GM18868 (cell line): ENCODE data around the gene AJM1.
"Not testable (repeated sequence)": the region's sequence is repeated elsewhere in the genome, so short reads cannot be mapped to it uniquely, and the experiment has no call there.

Experiments
- ATAC-seq: cut with Tn5 transposase; IDR thresholded peaks from one replicate; pipeline ENCODE4 v1.9.1; 2021; ENCODE audit warnings: mild to moderate bottlenecking, moderate library complexity; ENCODE audit not compliant: unreplicated experiment

AJM1 gene

GRCh38 chr9:136865768-136866103 is 23.5 kb downstream of the AJM1 start:
- no peak for ATAC-seq

DNA sequence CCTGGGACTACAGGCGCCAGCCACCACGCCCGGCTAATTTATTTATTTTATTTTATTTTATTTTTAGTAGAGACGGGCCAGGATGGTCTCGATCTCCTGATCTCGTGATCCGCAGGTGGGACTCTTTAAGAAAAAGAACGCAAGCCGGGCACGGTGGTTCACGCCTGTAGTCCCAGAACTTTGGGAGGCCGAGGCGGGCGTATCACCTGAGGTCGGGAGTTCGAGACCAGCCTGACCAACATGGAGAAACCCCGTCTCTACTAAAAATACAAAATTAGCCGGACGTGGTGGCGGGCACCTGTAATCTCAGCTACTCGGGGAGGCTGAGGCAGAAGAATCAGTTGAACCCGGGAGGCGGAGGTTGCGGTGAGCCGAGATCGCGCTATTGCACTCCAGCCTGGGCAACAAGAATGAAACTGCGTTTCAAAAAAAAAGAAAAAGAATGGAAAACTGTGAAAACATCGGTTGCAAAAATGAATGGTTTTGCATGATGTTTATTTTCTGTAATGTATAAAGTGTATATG is 24.7 kb downstream of the AJM1 start:
- ATAC-seq: not testable (repeated sequence)

- ATAC-seq: no peak
Measured at GRCh38 chr9:136867480-136867879, 25.2 kb downstream of the AJM1 start.

GRCh38 chr9:136867917-136868316 is 25.6 kb downstream of the AJM1 start:
- ATAC-seq: no peak

GRCh38 chr9:136868644-136869043 is 26.4 kb downstream of the AJM1 start:
- no peak for ATAC-seq

- not testable (repeated sequence) for ATAC-seq
Measured at GRCh38 chr9:136869611-136870010, 27.3 kb downstream of the AJM1 start.

DNA sequence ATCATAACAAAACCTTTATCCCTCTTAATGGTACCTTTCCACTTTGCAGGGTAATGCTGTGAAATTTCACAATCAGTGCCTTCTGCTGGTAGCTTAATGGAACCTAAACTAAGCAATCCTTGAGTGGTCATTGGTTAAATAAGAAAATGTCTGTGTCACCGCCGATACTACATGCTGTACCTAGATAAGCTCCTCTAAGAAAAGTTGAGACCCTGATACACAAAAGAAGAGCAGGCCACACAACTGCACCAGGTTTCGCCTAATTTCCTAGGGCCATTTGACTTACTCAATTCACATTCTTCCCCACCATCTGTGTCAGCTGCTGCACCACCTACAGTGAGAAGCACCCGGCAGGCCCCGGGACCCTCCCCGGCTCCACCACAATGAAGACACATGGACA is 32.9 kb downstream of the AJM1 start:
- ATAC-seq: no peak

- no peak for ATAC-seq
Measured at GRCh38 chr9:136876476-136876875, 34.2 kb downstream of the AJM1 start.

GRCh38 chr9:136880651-136881050 is 38.4 kb downstream of the AJM1 start:
- ATAC-seq: no peak

- no peak for ATAC-seq
Measured at GRCh38 chr9:136881691-136882108, 39.4 kb downstream of the AJM1 start.

DNA sequence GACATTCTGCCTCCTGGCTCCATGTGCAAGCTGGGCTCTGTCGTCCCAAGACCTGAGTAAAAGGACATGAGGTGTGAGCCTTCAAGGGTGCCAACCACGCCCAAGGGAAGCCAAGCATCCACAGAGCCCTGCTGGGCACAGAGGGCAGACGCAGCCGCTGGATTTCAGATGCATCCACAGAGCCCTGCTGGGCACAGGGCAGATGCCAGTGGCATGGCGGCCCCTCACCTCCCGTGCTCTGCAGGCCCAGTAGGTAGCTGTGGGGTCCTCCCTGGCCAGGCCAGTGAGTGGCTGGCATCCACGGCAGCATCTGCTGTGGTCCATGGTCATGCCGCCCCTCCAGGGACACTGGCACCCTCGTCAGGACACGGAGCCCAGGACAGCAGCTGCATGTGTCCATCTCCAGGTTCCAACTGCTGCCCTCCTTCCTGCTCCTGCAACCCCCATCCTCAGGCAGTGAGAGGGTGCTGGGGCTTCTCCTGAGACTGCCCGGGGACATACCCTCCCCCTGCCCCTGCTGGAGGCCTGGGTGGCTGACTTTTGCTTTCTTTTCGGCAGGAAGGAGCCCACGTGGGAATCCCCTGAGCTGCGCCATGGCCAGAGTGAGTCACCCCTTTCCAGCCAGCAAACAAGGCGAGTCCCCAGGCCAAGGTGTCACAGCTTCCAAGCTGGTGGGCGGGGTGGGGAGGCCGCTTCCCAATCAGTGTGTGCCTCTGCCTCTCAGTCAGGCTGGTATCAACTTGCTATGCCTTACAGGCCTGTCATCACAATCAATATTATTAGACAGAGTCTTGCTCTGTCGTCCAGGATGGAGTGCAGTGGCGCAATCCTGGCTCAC is 40.0 kb downstream of the AJM1 start:
- ATAC-seq: peak; percentile 40

- not testable (repeated sequence) for ATAC-seq
Measured at GRCh38 chr9:136882947-136883283, 40.6 kb downstream of the AJM1 start.

- ATAC-seq: not testable (repeated sequence)
Measured at GRCh38 chr9:136883670-136884069, 41.4 kb downstream of the AJM1 start.

DNA sequence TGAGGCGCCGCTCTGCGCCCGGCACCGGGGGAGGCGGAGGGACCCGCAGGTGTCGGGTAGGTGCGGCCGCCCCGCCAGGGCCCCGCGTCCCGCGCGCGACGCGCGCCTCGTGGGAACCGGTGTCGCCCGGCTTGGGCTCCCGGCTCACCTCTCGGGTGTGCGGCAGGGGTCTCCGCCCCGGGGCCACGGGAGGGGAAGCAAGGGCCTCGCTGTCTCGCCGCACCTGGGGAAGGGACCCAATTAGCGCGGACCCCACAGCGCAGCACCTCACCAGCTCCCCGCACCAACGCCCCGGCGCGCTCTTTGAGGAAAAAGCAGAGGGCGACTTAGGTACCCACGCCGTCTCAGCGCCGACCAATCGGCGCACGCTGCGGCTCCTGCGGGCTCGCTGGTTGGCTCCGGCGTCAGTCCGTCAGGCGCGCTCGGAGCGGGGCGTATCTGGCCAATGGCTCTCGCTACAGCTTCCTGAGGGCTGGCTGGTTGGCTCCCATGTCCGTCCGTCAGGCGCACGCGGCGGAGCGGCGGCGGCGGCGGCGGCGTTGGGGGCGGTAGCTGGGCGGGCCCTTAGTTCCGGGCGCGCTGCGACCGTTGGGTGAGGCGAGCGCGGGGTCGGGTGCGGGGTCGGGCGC is 43.8 kb downstream of the AJM1 start, which contains the start of gene TRAF2:
TRAF2 (plus strand) TSS at position 567 of the 629 bp plus-strand sequence. CDS start 12,225 bp downstream, outside the sequence.
- peak; percentile 85 for ATAC-seq

DNA sequence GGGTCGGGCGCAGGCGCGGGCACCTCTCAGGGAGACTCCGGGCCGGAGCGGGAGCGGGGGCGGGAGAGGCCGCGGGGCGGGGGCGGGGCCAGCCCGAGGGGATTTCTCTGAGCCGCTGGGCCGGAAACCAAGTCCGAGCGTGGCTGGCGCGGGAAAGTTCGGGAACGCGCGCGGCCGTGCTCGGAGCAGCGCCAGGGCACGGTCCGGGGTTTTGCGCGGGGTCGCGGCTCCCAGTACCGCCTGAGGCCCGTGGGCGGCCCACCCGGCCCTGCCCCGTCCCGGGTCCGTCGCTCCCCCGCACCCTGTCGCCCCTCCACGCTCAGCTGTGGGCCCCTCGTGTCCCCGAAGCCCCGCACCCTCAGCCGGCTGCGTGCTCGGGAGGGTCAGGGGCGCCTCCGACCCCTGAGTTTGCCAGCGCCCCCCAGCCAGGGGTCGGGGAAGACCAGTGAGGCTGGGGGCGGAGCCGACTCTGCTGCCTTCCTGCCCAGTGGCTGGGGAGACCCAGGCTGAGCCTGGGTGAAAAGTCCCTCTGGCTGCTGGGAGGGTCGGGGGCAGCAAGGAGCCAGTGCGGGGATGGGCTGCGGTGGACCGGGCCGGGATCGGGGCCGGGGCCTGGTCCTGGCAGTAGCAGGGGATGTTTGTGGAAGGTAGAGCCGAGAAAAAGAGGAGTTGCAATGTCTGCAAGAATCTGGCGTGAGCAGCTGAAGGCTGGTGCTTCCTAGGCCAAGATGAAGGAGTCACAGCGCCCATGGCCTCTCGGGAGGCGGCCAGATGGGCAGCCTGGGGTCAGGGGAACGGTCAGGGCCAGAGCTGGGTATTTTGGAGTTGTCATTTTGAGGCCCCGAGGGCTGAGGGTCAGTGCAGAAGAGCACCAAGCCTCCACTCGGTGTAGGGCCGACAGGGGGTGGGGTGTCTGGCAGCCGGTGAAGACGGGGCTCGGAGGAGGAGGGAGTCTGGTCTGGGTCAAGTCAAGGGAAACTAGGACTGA is 44.6 kb downstream of the AJM1 start:
- peak; percentile 8 for ATAC-seq

GRCh38 chr9:136888454-136888853 is 46.2 kb downstream of the AJM1 start:
- no peak for ATAC-seq

DNA sequence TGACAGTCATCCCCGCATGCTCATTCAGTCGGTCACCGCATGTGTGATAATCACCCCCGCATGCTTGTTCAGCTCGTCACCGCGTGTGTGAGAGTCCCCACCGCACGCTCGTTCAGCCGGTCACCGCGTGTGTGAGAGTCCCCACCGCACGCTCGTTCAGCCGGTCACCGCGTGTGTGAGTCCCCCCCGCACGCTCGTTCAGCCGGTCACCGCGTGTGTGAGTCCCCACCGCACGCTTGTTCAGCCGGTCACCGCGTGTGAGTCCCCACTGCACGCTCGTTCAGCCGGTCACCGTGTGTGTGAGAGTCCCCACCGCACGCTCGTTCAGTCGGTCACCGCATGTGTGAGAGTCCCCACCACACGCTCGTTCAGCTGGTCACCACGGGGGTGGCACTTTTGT is 47.6 kb downstream of the AJM1 start:
- ATAC-seq: no peak

DNA sequence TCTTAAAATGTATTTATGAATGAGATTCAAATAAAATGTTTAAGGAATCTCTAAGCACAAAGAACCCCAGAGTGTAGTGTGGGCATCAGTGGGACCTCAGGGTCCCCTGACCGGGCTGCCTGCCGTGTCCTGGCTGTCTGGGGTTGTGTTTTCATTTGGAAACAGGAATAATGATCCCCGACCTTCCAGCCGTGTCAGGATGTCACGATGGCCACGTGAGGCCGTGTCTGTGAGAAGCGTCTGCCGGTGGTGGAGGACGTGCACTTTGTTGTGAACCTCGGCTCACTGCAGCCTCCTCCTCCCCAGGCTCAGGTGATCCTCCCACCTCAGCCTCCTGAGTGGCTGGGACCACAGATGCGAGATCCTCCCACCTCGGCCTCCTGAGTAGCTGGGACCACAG is 48.4 kb downstream of the AJM1 start:
- no peak for ATAC-seq
